Glutamatergic neuron (in vitro differentiated cells): Measurements from ENCODE around the gene QRFP. TPM values are rescaled to one million over a fixed set of nuclear protein-coding genes. Genes with fewer than 3 reads are reported as not detected.

Experiments used
- DNase-seq: peaks from one replicate; pipeline ENCODE4 v3.0.0; 2022
- H3K27ac Mint-ChIP-seq: one replicate; pipeline ENCODE4 v1.8.0; 2020; ENCODE audit warnings: mild to moderate bottlenecking, mixed read lengths, inconsistent platforms; ENCODE audit not compliant: unreplicated experiment
- H3K27me3 Mint-ChIP-seq: one replicate; pipeline ENCODE4 v1.8.0; 2020; ENCODE audit warnings: mild to moderate bottlenecking, moderate library complexity, mixed read lengths, inconsistent platforms; ENCODE audit not compliant: unreplicated experiment
- H3K36me3 Mint-ChIP-seq: one replicate; pipeline ENCODE4 v1.8.0; 2020; ENCODE audit warnings: mild to moderate bottlenecking, mixed read lengths, inconsistent platforms; ENCODE audit not compliant: unreplicated experiment
- H3K4me1 Mint-ChIP-seq: one replicate; pipeline ENCODE4 v1.8.0; 2020; ENCODE audit warnings: mild to moderate bottlenecking, low read depth, mixed read lengths, inconsistent platforms; ENCODE audit not compliant: unreplicated experiment
- H3K4me3 Mint-ChIP-seq: one replicate; pipeline ENCODE4 v1.8.0; 2020; ENCODE audit warnings: mild to moderate bottlenecking, mixed read lengths, inconsistent platforms; ENCODE audit not compliant: unreplicated experiment
- H3K9me3 Mint-ChIP-seq: one replicate; pipeline ENCODE4 v1.8.0; 2020; ENCODE audit warnings: mild to moderate bottlenecking, moderate library complexity, mixed read lengths, inconsistent platforms; ENCODE audit not compliant: unreplicated experiment
- CTCF ChIP-seq: fragments of 200-600 bp; sonication (generic); IDR thresholded peaks from one replicate; pipeline ENCODE4 v1.5.0; 2021; ENCODE audit not compliant: partially characterized antibody, unreplicated experiment
- total RNA-seq: library from RNA; stranded (reverse); fragmentation: NEBNext Ultra II Directional; extraction: Animal tissue kit (Norgen Biotek cat#: 25700); gene quantifications from one replicate; pipeline ENCODE4 v1.2.1, GENCODE V29; 2021; ENCODE audit not compliant: unreplicated experiment

The QRFP gene
- total RNA-seq, 1 donor from 2014 or later, result not detected

- Mint-ChIP-seq H3K4me3 (no peak overlapping the region), H3K27ac (peak overlapping the region; percentile 81), H3K27me3 (peaks cover 19% of the 10 kb centered on the region), H3K36me3 (no peaks in the 10 kb centered on the region), H3K4me1 (peaks cover 22% of the 10 kb centered on the region), H3K9me3 (peaks cover 12% of the 10 kb centered on the region)
- no peak for TF ChIP-seq CTCF
- no peak for DNase-seq
Observed at GRCh38 chr9:130932255-130933079, 35.9 kb upstream of the QRFP start.

GRCh38 chr9:130931508-130932254 is 35.1 kb upstream of the QRFP start:
- no peak overlapping the region for H3K4me3 Mint-ChIP-seq
- TF ChIP-seq CTCF, result no peak

GRCh38 chr9:130930804-130931349 is 34.3 kb upstream of the QRFP start:
- no peak for DNase-seq
- TF ChIP-seq CTCF, result no peak
- H3K27ac Mint-ChIP-seq, result no peak overlapping the region
- peaks cover 12% of the 10 kb centered on the region for H3K27me3 Mint-ChIP-seq
- no peak overlapping the region for H3K4me3 Mint-ChIP-seq
- H3K4me1 Mint-ChIP-seq, result peaks cover 18% of the 10 kb centered on the region
- H3K9me3 Mint-ChIP-seq, result peaks cover 10% of the 10 kb centered on the region
- no peaks in the 10 kb centered on the region for H3K36me3 Mint-ChIP-seq

More at GRCh38 chr9:130931508-130932254, 35.1 kb upstream of the QRFP start:
- Mint-ChIP-seq H3K4me1 (peaks cover 20% of the 10 kb centered on the region), H3K36me3 (no peaks in the 10 kb centered on the region), H3K27me3 (peaks cover 12% of the 10 kb centered on the region), H3K27ac (peak overlapping the region; percentile 81), H3K9me3 (peaks cover 10% of the 10 kb centered on the region)
- no peak for DNase-seq

- TF ChIP-seq CTCF, result no peak
Observed at GRCh38 chr9:130930132-130930803, 33.7 kb upstream of the QRFP start.

More at GRCh38 chr9:130930132-130930803, 33.7 kb upstream of the QRFP start:
- Mint-ChIP-seq H3K4me1 (peaks cover 18% of the 10 kb centered on the region), H3K36me3 (no peaks in the 10 kb centered on the region), H3K9me3 (peaks cover 10% of the 10 kb centered on the region), H3K4me3 (no peak overlapping the region), H3K27me3 (peaks cover 10% of the 10 kb centered on the region), H3K27ac (no peak overlapping the region)
- no peak for DNase-seq
